Activated CD4-positive, alpha-beta T cell treated with anti-CD3 and anti-CD28 coated beads, Interleukin-2, Interleukin-4, amounts not matched to agents 100 ng/mL and 50 ng/mL, durations not matched to agents 16 hours and 8 hours (primary cell): Measurements from ENCODE around the gene MEP1A.
"Not testable (repeated sequence)": the region's sequence is repeated elsewhere in the genome, so short reads cannot be mapped to it uniquely, and the experiment has no call there.

Source experiments
- DNase-seq: peaks from one replicate; pipeline ENCODE4 v3.0.0-alpha.2; 2020; ENCODE audit warnings: low spot score

Gene MEP1A

GRCh38 chr6:46834991-46835390, 41.8 kb downstream of the MEP1A start:
- DNase-seq = not testable (repeated sequence)

- DNase-seq = no peak
Observed at GRCh38 chr6:46838033-46838432, 44.8 kb downstream of the MEP1A start.

DNA sequence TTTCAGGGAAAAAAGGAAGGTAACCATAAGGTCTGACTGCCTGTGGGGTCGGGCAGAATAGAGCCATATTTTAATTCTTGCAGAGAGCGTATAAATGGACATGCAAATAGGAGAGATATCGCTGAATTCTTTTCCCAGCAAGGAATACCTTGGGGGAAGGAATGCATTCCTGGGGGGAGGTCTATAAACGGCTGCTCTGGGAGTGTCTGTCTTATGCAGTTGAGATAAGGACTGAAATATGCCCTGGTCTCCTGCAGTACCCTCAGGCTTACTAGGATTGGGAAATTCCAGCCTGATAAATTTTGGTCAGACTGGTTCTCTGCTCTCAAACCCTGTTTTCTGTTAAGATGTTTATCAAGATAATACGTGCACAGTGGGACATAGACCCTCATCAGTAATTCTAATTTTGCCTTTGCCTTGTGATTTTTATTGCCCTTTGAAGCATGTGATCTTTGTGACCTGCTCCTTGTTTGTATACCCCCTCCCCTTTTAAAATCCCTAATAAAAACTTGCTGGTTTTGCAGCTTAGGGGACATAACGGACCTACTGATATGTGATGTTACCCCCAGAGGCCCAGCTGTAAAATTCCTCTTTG, 49.2 kb downstream of the MEP1A start:
- DNase-seq = not testable (repeated sequence)

DNA sequence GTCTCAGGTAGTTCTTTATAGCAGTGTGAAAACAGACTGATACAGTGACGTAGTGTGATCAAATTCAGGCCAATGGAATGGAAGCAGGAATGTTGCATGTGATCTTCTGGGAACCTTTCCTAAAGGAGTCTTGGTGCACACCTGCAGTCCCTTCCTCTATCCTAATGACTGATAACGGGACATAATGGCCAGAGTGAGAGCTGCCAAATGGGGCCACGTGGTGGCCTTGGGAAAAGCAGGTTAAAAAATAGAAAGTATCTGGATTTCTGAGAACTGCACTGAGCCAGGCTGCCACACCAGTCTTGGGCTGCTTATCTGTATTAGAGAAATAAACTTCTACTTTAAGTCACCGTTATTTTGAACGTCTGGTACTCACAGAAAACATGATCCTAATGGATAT, 51.9 kb downstream of the MEP1A start:
- DNase-seq = no peak

GRCh38 chr6:46848684-46849360, 55.6 kb downstream of the MEP1A start:
- DNase-seq = peak; percentile 69

- no peak for DNase-seq
Observed at GRCh38 chr6:46849361-46849690, 56.1 kb downstream of the MEP1A start.

DNA sequence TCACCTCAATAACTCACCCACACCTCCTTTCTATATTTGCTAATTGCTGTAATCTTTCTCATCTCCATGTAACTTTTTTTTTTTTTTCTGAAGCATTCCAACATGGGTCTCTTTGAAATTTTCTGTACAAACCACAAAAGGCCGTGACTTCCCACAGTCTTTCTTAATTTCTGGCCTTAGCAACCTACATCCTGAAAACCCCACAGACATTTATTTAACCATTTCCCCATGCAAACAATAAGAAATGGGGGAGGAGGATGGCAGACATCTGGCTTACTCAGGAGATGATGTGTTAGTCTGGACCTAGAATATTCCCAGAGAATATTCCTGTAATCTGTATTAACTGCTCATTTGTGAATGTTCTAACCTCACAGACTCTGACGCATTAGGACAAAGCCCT, 57.6 kb downstream of the MEP1A start:
- DNase-seq = no peak

- not testable (repeated sequence) for DNase-seq
Observed at GRCh38 chr6:46851576-46851975, 58.4 kb downstream of the MEP1A start.

DNA sequence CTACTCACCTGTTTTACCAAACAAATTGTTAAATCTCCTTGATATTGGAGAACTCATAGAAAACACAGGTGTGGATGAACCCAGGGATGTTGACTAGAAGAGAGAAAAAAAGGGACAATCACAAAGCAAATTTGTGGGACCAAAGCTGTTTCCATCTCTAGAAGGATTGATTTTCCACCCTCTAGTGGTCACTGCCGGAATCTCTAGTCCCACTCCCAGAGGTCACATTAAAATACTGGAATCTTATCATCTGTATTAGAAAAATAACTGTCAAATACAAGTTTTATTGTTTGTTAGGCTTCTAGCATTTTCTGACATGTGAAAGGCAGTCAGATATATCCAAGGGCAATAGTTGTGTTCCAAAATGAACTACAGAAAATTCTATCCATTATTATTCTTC, 62.8 kb downstream of the MEP1A start:
- peak; percentile 27 for DNase-seq

- DNase-seq = no peak
Observed at GRCh38 chr6:46862381-46862780, 69.2 kb downstream of the MEP1A start.

GRCh38 chr6:46863791-46864190, 70.6 kb downstream of the MEP1A start:
- DNase-seq = no peak

- no peak for DNase-seq
Observed at GRCh38 chr6:46865221-46865620, 72.0 kb downstream of the MEP1A start.

GRCh38 chr6:46867411-46867810, 74.2 kb downstream of the MEP1A start:
- no peak for DNase-seq

GRCh38 chr6:46876126-46876525, 82.9 kb downstream of the MEP1A start:
- no peak for DNase-seq

- no peak for DNase-seq
Observed at GRCh38 chr6:46879003-46879402, 85.8 kb downstream of the MEP1A start.

DNA sequence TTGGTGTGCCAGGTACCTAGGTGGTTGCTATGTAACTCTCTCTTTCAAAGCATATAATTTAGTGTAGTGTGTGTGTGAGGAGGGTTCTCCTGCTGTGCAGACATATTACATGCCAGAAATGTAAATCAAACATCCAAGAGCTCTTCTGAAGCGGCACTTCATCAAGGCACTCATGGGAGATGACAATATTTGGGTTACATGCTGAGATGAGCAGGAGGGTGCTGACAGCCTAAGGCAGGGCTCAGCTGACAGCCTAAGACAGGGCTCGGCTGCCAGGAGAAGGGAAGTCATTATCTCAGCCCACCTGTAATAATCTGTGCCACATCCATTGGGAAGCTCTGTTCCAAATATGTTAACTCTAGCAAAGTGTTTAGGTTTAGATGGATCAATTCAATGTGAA, 89.5 kb downstream of the MEP1A start:
- no peak for DNase-seq

DNA sequence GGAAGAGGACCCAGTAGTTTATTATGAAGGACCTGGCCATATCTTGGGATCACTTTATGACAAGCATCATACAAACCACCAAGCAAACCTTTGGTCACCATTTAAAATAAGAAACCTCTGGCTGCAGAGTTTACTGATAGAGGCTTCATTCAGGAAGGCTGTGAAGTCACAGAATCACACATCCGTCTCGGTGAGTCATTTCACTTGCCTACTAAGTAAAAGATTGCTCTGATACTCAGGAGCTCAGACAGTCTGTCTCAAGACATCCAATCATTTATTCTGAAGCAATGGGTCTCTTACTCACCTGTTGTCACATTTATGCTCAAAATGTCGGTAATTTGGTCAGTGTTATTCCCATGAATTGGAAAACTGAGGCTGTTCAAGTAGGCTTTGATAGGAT, 94.8 kb downstream of the MEP1A start:
- DNase-seq = peak; percentile 6

GRCh38 chr6:46888578-46888977, 95.4 kb downstream of the MEP1A start:
- DNase-seq = no peak
